Lung (tissue), 12 donors: ENCODE data around the gene TPRA1. TPM values are rescaled to one million over a fixed set of nuclear protein-coding genes. Genes with fewer than 3 reads are reported as not detected.
"Not testable (repeated sequence)": the region's sequence is repeated elsewhere in the genome, so short reads cannot be mapped to it uniquely, and the experiment has no call there.

Experiments used
- ATAC-seq: fragments of 200-7000 bp; cut with Tn5 transposase; one replicate; pipeline ENCODE4 v1.9.1; 2020; ENCODE audit warnings: moderate number of reproducible peaks; ENCODE audit not compliant: insufficient read depth, low FRiP score
- DNase-seq, 3 donors: peaks; one replicate each; pipeline ENCODE4 v3.0.0-alpha.2; 2013 to 2017
- H3K27ac ChIP-seq, 2 donors: one replicate each; pipeline ENCODE4 v1.5.1; 2013; ENCODE audit warnings: mild to moderate bottlenecking in 2 of 2, moderate library complexity in 2 of 2, control low read depth in 1 of 2, inconsistent platforms in 1 of 2, low read depth in 1 of 2, low read length in 1 of 2
- H3K27me3 ChIP-seq, 3 donors: one replicate each; pipeline ENCODE4 v1.5.1; 2013; ENCODE audit warnings: low read length in 2 of 3; ENCODE audit not compliant: control insufficient read depth in 3 of 3, insufficient read depth in 3 of 3
- H3K36me3 ChIP-seq, 4 donors: one replicate each; pipeline ENCODE4 v1.5.1; 2013; ENCODE audit warnings: low read length in 4 of 4, mild to moderate bottlenecking in 1 of 4, moderate library complexity in 1 of 4; ENCODE audit not compliant: control insufficient read depth in 4 of 4, insufficient read depth in 4 of 4
- H3K4me1 ChIP-seq, 5 donors: one replicate each; pipeline ENCODE4 v1.5.1; 2013; ENCODE audit warnings: low read length in 5 of 5, mild to moderate bottlenecking in 2 of 5, moderate library complexity in 1 of 5; ENCODE audit not compliant: control insufficient read depth in 5 of 5, insufficient read depth in 5 of 5
- H3K4me3 ChIP-seq: one replicate; pipeline ENCODE4 v1.5.1; 2013; ENCODE audit warnings: mild to moderate bottlenecking, control low read depth, moderate library complexity
- H3K9ac ChIP-seq, 2 donors: one replicate each; pipeline ENCODE4 v1.5.1; 2013; ENCODE audit warnings: low read length in 2 of 2, control low read depth in 1 of 2; ENCODE audit not compliant: insufficient read depth in 1 of 2
- H3K9me3 ChIP-seq, 4 donors: one replicate each; pipeline ENCODE4 v1.5.1; 2013; ENCODE audit warnings: low read length in 3 of 4, mild to moderate bottlenecking in 1 of 4, moderate library complexity in 1 of 4; ENCODE audit not compliant: control insufficient read depth in 4 of 4, insufficient read depth in 3 of 4
- CTCF ChIP-seq: IDR thresholded peaks from 2 replicates; pipeline ENCODE4 v1.5.1; 2012; ENCODE audit warnings: mild to moderate bottlenecking; ENCODE audit errors: control extremely low read depth, extremely low read depth
- WGBS, 2 donors: extraction: QIAGEN DNeasy Blood & Tissue Kit; methylation state at CpG; one replicate each; pipeline ENCODE4 v1.1.7; 2013; 5-methylcytosine and 5-hydroxymethylcytosine counted together
- polyA plus RNA-seq, 2 donors: library from polyadenylated mRNA; stranded (reverse); fragments of 200-250 nt; gene quantifications; one replicate each; pipeline ENCODE4 v1.2.1, GENCODE V29; 2013
- total RNA-seq, 2 donors: library from RNA; depleted of rRNA in 1 of 2; stranded (reverse); fragments of >200 nt in 1 of 2; gene quantifications; one replicate each; pipeline ENCODE4 v1.2.1, GENCODE V29; 2014 to 2021
- donor health status: control.
- donor health status: control.
- donor health status: Bipolar disorder and iron deficiency.
- donor health status: healthy.
- donor health status: DM: yes; HTN: yes; CAD: no.

TPRA1 gene
- total and polyA plus RNA-seq, 4 donors: 28.9 to 53.2 (median 38.0) TPM

DNA sequence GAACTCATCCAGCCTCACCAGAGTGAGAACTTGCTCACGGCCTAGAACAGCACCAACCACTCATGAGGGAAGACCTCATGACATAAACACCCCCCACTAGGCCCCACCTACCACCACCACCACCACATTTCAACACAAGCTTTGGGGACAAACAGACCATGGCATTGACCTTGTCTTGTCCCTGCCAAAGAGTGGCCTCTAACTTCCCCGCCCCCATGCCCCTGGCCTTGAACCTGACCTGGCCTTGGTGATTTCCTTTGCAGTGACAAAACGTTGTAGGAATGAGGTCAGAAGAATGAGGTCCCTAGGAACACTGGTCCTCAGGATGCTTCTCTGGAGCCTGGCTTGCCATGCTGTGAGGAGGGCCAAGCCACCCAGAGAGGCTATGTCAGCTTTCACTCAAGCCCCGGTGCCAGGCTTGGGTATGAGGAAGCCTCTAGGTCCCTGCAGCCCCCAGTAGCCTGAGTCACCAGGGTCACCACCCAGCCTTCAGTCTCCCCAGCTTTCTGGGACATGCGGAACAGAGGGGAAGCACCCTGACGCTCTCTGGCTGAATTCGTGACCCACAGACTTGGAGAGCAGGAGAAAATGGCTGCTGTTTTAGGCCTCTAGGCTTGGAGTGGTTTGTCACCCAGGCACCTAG is 57.9 kb downstream of the TPRA1 start:
- H3K27me3 ChIP-seq: no peaks in the 10 kb centered on the region
- H3K27ac ChIP-seq: no peak overlapping the region
- ATAC-seq (no peak), DNase-seq (no peak)
- WGBS, 2 donors: 88 to 93% methylated on average over 7 of the region's 7 CpGs
- no peaks in the 10 kb centered on the region for H3K4me1 ChIP-seq
- H3K4me3 ChIP-seq: no peak overlapping the region
- H3K36me3 ChIP-seq: no peaks in the 10 kb centered on the region
- peaks cover 0 to 3% (median 0%) of the 10 kb centered on the region in 4 donors for H3K9me3 ChIP-seq
- H3K9ac ChIP-seq: no peak overlapping the region
- TF ChIP-seq CTCF: no peak

GRCh38 chr3:127531821-127532220 is 58.7 kb downstream of the TPRA1 start:
- no peak for TF ChIP-seq CTCF
- no peak for DNase-seq
- WGBS, 2 donors: 94 to 100% methylated on average over 2 of the region's 2 CpGs
- Histone ChIP-seq H3K36me3 (no peaks in the 10 kb centered on the region), H3K27ac (no peak overlapping the region), H3K4me3 (no peak overlapping the region), H3K27me3 (no peaks in the 10 kb centered on the region), H3K4me1 (no peaks in the 10 kb centered on the region), H3K9me3 (peaks cover 0 to 3% (median 0%) of the 10 kb centered on the region in 4 donors), H3K9ac (no peak overlapping the region)
- ATAC-seq: no peak

DNA sequence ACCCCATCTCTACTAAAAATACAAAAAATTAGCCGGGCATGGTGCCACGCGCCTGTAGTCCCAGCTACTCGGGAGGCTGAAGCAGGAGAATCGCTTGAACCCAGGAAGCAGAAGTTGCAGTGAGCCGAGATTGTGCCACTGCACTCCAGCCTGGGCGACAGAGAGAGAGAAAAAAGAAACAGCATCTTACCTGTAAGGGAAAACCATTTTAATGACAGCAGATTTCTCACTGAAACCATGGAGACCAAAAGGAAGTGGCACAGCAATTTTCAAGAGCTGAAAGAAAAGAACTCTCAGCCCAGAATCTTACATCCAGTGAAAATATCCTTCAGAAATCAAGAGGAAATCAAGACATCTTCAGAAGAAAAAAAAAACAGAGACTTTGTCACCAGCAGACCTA is 59.7 kb downstream of the TPRA1 start:
- H3K36me3 ChIP-seq, H3K9me3 ChIP-seq, H3K4me1 ChIP-seq, H3K9ac ChIP-seq, ATAC-seq, H3K27ac ChIP-seq, H3K4me3 ChIP-seq, DNase-seq, H3K27me3 ChIP-seq: not testable (repeated sequence)
- WGBS, 2 donors: 91 to 94% methylated on average over 7 of the region's 7 CpGs

DNA sequence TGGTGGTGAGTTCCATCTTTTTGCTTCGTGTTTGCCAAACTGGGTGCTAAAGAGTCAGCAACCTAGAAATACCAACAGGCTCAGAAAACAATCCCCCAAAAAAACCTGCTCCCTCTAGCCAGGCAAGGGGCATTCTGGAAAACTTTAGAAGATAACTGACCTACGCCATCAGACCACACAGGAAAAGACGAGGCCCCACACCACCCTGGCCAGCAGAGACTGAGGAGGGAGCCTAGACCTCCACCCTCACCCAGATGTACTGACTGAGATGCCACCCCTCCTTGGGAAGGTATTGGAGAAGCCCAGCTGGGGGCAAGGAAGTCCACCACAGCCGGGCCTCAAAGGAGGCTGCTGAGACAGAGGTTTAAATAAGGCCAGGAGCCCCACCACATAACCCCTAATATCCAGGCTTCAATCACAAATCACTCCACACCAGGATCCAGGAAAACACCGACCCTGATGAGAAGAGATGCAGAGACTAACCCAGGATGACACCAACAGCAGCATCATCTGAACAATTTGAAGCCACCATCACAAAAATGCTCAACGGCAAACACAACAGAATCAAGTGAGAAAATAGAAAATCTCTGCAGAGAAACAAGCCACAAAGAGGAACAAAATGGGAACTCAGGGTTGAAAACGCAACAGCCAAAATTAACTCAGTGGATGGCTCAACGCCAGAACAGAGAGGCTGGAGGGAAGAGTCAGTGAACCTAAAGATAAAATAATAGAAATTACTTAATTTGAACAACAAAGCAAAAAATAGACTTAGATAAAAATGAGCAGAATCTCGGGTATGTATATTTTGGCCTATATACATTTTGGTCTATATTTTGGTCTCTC is 61.0 kb downstream of the TPRA1 start:
- Histone ChIP-seq H3K4me1 (no peaks in the 10 kb centered on the region), H3K9me3 (peaks cover 0 to 3% (median 0%) of the 10 kb centered on the region in 4 donors), H3K36me3 (no peaks in the 10 kb centered on the region), H3K9ac (no peak overlapping the region), H3K27ac (no peak overlapping the region), H3K27me3 (peaks cover 0 to 5% (median 0%) of the 10 kb centered on the region in 3 donors), H3K4me3 (no peak overlapping the region)
- 73 to 78% methylated on average over 9 of the region's 9 CpGs for WGBS, 2 donors
- DNase-seq: no peak
- no peak for TF ChIP-seq CTCF
- ATAC-seq: no peak
